Vagina (tissue), 2 donors: Measurements from ENCODE around the gene AGK.

Experiments used
- POLR2A ChIP-seq, 2 donors: fragments of 450-650 bp; IDR thresholded peaks; one replicate each; pipeline ENCODE4 v1.6.1; 2017; ENCODE audit warnings: antibody characterized with exemption in 2 of 2, mild to moderate bottlenecking in 2 of 2, moderate library complexity in 2 of 2
- TF ChIP-seq, protein P1 (sequence below), 3 experiments: fragments of 450-650 bp in 2 of 3; fragments of 200-600 bp in 1 of 3; sonication (generic) in 1 of 3; IDR thresholded peaks; one replicate each; pipeline ENCODE4 v1.5.1; 2017 to 2019; ENCODE audit warnings: antibody characterized with exemption in 3 of 3, mild to moderate bottlenecking in 2 of 3, moderate library complexity in 2 of 3

DNA sequence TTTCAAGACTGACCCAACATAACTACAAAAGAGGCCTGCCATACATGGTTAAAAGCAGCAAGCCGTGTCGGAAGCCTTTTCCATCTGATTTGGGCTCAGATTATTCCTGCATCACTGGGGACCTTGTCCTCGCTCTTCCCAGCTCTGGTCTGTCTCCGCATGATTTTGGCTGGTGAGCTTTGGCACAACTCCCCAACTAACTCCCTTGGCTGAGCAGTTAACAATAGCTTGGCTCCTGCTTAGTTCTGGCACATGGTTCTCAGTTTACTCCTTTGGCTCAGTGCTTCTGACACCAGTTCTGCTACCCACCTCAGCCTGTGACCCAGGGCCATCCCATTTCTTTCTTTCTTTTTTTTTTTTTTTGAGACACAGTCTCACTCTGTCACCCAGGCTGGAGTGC is 17.0 kb downstream of the AGK start:
- TF ChIP-seq, protein P1, sequence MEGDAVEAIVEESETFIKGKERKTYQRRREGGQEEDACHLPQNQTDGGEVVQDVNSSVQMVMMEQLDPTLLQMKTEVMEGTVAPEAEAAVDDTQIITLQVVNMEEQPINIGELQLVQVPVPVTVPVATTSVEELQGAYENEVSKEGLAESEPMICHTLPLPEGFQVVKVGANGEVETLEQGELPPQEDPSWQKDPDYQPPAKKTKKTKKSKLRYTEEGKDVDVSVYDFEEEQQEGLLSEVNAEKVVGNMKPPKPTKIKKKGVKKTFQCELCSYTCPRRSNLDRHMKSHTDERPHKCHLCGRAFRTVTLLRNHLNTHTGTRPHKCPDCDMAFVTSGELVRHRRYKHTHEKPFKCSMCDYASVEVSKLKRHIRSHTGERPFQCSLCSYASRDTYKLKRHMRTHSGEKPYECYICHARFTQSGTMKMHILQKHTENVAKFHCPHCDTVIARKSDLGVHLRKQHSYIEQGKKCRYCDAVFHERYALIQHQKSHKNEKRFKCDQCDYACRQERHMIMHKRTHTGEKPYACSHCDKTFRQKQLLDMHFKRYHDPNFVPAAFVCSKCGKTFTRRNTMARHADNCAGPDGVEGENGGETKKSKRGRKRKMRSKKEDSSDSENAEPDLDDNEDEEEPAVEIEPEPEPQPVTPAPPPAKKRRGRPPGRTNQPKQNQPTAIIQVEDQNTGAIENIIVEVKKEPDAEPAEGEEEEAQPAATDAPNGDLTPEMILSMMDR (IDR thresholded peaks at IDR 0.05): no peak
- no peak for TF ChIP-seq POLR2A (IDR thresholded peaks at IDR 0.05)
